HPDE6-E6E7 (cell line): Measurements from ENCODE around the gene MYL10.

Experiments
- DNase-seq: peaks from one replicate; pipeline ENCODE4 v3.0.0; 2011; ENCODE audit warnings: missing footprints; ENCODE audit errors: extremely low spot score

Gene MYL10

GRCh38 chr7:101567230-101567629, 61.9 kb downstream of the MYL10 start:
- no peak for DNase-seq

GRCh38 chr7:101565601-101566209, 63.4 kb downstream of the MYL10 start:
- no peak for DNase-seq

GRCh38 chr7:101564778-101565211, 64.3 kb downstream of the MYL10 start:
- DNase-seq = no peak

GRCh38 chr7:101563943-101564777, 64.9 kb downstream of the MYL10 start:
- no peak for DNase-seq
